ENCODE measurements around the gene ASIC1.

Gene ASIC1

GRCh38 chr12:50041062-50041860, 16.1 kb upstream of the ASIC1 start:
- no peak for DNase-seq

GRCh38 chr12:50041962-50042361, 15.4 kb upstream of the ASIC1 start:
- no peak for DNase-seq

- DNase-seq, result no peak
These were observed 14.7 kb upstream of the ASIC1 start for GRCh38 chr12:50042693-50043092.

- no peak for DNase-seq
These were observed 14.1 kb upstream of the ASIC1 start for GRCh38 chr12:50043308-50043707.

GRCh38 chr12:50043854-50044253, 13.5 kb upstream of the ASIC1 start:
- no peak for DNase-seq

GRCh38 chr12:50047693-50048250, 9.6 kb upstream of the ASIC1 start:
- no peak for DNase-seq

- no peak for DNase-seq
These were observed 7.9 kb upstream of the ASIC1 start for GRCh38 chr12:50049254-50050118.

- DNase-seq, result no peak
These were observed 7.3 kb upstream of the ASIC1 start for GRCh38 chr12:50050119-50050385.

GRCh38 chr12:50050410-50051098, 6.8 kb upstream of the ASIC1 start:
- DNase-seq, result no peak

- no peak for DNase-seq
These were observed 6.1 kb upstream of the ASIC1 start for GRCh38 chr12:50051101-50051806.

GRCh38 chr12:50052544-50052943, 4.9 kb upstream of the ASIC1 start:
- no peak for DNase-seq

- DNase-seq, result no peak
These were observed 4.4 kb upstream of the ASIC1 start for GRCh38 chr12:50052964-50053363.

GRCh38 chr12:50053583-50053982, 3.8 kb upstream of the ASIC1 start:
- DNase-seq, result no peak

GRCh38 chr12:50055831-50056638, 1.4 kb upstream of the ASIC1 start:
- DNase-seq, result peak; percentile 80

GRCh38 chr12:50056639-50056976, 788 bp upstream of the ASIC1 start:
- no peak for DNase-seq

- no peak for DNase-seq
These were observed 687 bp downstream of the ASIC1 start for GRCh38 chr12:50057896-50058670.

- no peak for DNase-seq
These were observed 1.4 kb downstream of the ASIC1 start for GRCh38 chr12:50058743-50059312.

- DNase-seq, result peak; percentile 81
These were observed 2.2 kb downstream of the ASIC1 start for GRCh38 chr12:50059440-50060119.

GRCh38 chr12:50060120-50060468, 2.7 kb downstream of the ASIC1 start:
- no peak for DNase-seq

- DNase-seq, result no peak
These were observed 3.8 kb downstream of the ASIC1 start for GRCh38 chr12:50061171-50061570.
